Melanocyte of skin (primary cell): ENCODE results near the gene SLX4. TPM values are rescaled to one million over a fixed set of nuclear protein-coding genes. Genes with fewer than 3 reads are reported as not detected.

Experiments used
- total RNA-seq, 2 donors: library from RNA; depleted of rRNA; stranded (reverse); fragments of >200 nt; gene quantifications; 2 replicates each; pipeline ENCODE4 v1.2.3, GENCODE V29; 2012

SLX4 gene, protein sequence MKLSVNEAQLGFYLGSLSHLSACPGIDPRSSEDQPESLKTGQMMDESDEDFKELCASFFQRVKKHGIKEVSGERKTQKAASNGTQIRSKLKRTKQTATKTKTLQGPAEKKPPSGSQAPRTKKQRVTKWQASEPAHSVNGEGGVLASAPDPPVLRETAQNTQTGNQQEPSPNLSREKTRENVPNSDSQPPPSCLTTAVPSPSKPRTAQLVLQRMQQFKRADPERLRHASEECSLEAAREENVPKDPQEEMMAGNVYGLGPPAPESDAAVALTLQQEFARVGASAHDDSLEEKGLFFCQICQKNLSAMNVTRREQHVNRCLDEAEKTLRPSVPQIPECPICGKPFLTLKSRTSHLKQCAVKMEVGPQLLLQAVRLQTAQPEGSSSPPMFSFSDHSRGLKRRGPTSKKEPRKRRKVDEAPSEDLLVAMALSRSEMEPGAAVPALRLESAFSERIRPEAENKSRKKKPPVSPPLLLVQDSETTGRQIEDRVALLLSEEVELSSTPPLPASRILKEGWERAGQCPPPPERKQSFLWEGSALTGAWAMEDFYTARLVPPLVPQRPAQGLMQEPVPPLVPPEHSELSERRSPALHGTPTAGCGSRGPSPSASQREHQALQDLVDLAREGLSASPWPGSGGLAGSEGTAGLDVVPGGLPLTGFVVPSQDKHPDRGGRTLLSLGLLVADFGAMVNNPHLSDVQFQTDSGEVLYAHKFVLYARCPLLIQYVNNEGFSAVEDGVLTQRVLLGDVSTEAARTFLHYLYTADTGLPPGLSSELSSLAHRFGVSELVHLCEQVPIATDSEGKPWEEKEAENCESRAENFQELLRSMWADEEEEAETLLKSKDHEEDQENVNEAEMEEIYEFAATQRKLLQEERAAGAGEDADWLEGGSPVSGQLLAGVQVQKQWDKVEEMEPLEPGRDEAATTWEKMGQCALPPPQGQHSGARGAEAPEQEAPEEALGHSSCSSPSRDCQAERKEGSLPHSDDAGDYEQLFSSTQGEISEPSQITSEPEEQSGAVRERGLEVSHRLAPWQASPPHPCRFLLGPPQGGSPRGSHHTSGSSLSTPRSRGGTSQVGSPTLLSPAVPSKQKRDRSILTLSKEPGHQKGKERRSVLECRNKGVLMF (N-terminal part only)
- total RNA-seq, result 1 to 10 TPM; 4.8 to 8.0 TPM

GRCh38 chr16:3611146-3611975 is at the start of gene SLX4:
TSS of gene SLX4 (minus strand) at chr16:3611606. CDS start at chr16:3608964, 2,642 bp downstream.

DNA sequence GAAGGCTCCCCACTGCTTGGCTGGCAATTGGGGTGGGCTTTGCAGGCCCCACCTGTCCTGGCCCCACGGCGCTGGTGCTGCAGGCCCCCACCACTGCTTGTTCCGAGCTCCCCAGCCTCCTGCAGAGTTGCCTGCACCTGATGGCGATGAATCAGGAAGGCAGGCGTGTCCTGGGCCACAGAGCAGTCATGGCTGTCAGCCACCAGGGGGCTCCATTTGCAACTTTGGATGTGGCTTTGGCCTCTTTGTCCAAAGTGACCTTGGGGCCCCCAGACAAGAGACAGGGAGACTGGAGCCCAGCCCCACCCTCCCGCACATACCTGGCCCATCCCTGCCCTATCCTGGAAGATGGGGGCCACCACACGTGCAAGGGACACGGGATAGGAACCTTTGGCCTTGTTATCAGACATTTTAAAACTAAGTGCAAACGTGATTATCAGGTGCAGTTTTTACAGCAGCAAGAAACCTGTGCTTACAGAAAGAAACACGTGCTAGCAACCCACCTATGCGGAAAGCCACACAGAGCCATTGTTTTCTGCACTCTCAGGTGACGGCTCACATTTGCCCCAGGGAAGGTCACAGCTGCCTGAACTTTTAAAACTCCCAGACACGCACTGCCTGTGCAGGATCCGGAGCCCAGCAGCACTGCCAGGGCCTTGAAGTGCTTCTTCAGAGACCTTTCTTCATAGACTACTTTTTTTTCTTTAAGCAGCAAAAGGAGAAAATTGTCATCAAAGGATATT is 43.0 kb upstream of the SLX4 start, which contains the start of gene DNASE1:
TSS of gene DNASE1 (plus strand) at position 443 of the 743 bp plus-strand sequence. CDS start 683 bp downstream, outside the sequence.

GRCh38 chr16:3577302-3577752 is 34.1 kb downstream of the SLX4 start, which contains the start of gene NLRC3:
TSS of gene NLRC3 (minus strand) at chr16:3577403. CDS start at chr16:3565036, 12,367 bp downstream.

Other genes with a start within 250 kb of the SLX4 start
- 10 to 100 TPM; 10.3 to 12.0 TPM for gene ZSCAN32, start 210.6 kb downstream of the SLX4 start, total RNA-seq
- gene ZNF174, start 210.4 kb downstream of the SLX4 start, total RNA-seq, result 10 to 100 TPM; 11.3 to 14.8 TPM
- 1 to 10 TPM; 2.1 to 2.7 TPM for gene ZNF597, start 168.1 kb downstream of the SLX4 start, total RNA-seq
- 10 to 100 TPM; 18.9 to 23.0 TPM for gene NAA60, start 167.9 kb downstream of the SLX4 start, total RNA-seq
- not detected for gene C16orf90, start 116.1 kb downstream of the SLX4 start, total RNA-seq
- 10 to 100 TPM; 12.7 to 13.4 TPM for gene CLUAP1, start 110.6 kb downstream of the SLX4 start, total RNA-seq
- under 1 TPM; under 0.01 TPM for gene NLRC3, start 34.2 kb downstream of the SLX4 start, total RNA-seq
- gene DNASE1, start 43.1 kb upstream of the SLX4 start, total RNA-seq, result 1 to 10 TPM; 8.3 to 10.0 TPM
- gene TRAP1, start 105.9 kb upstream of the SLX4 start, total RNA-seq, result 10 to 100 TPM; 59.5 to 85.9 TPM